K562 (cell line): Measurements from ENCODE around the gene CISD2. TPM values are rescaled to one million over a fixed set of nuclear protein-coding genes. Genes with fewer than 3 reads are reported as not detected.
A peak's percentile ranks its signal among the peaks of the same experiment; 100 is the strongest.

ENCODE experiments used
- ATAC-seq: fragments of 200-7000 bp; cut with Tn5 transposase; 3 replicates; pipeline ENCODE4 v1.9.1; 2020; ENCODE audit warnings: moderate library complexity
- BruUV-seq: library from RNA; stranded (reverse); fragments of 400-500 nt; replicated peaks from 2 replicates; lab custom pipeline; 2021; lab: Mats Ljungman, UMichigan
- CTCF ChIA-PET: fragments of 300-600 bp; formaldehyde crosslinking; extraction: SDS; loops from one replicate; lab custom pipeline; 2021; ENCODE audit warnings: low intra/inter-chr PET ratio; lab: Yijun Ruan, JAX
- POLR2A ChIA-PET: fragments of 300-600, 350-650 bp; sonication (Branson Sonifier 250); formaldehyde crosslinking; extraction: SDS; loops from one replicate; lab custom pipeline; 2021; ENCODE audit warnings: antibody characterized with exemption, inconsistent platforms; lab: Yijun Ruan, JAX
- DNase-seq, 4 experiments: peaks; one replicate each; pipeline versions ENCODE4 v3.0.0 to v3.0.0-alpha.2; 2011 to 2018; ENCODE audit warnings: low spot score in 3 of 4, mixed read lengths in 3 of 4; ENCODE audit errors: extremely low read depth in 1 of 4
- FAIRE-seq: peaks from 2 replicates; lab custom pipeline; 2011; peaks lifted over from hg19 to GRCh38; lab: Jason Lieb, UNC
- H2AFZ ChIP-seq: 2 replicates; pipeline ENCODE4 v1.6.0; 2011; ENCODE audit warnings: low read depth, low read length, control low read depth, inconsistent platforms
- H3K27ac ChIP-seq: fragments of 200-600 bp; 3 replicates; pipeline ENCODE4 v1.8.0; 2011; ENCODE audit warnings: low read depth, mild to moderate bottlenecking, control low read depth, inconsistent platforms, low read length, moderate library complexity, mixed read lengths; ENCODE audit errors: extremely low read depth
- H3K27me3 ChIP-seq, 2 experiments: fragments of 300-600 bp in 1 of 2; 2 replicates in 1 of 2; 3 replicates in 1 of 2; pipeline versions ENCODE4 v1.6.0 to v1.8.0; 2011; ENCODE audit warnings: inconsistent platforms in 2 of 2, low read length in 2 of 2, mild to moderate bottlenecking in 1 of 2, mixed read lengths in 1 of 2, moderate library complexity in 1 of 2; ENCODE audit not compliant: control insufficient read depth in 2 of 2, insufficient read depth in 2 of 2
- H3K36me3 ChIP-seq: fragments of 300-600 bp; 3 replicates; pipeline ENCODE4 v1.8.0; 2011; ENCODE audit warnings: mild to moderate bottlenecking, low read length, inconsistent platforms; ENCODE audit not compliant: control insufficient read depth, insufficient read depth
- H3K4me1 ChIP-seq, 2 experiments: fragments of 200-600 bp in 1 of 2; replicated peaks in 1 of 2; 2 replicates in 1 of 2; 3 replicates in 1 of 2; pipeline versions ENCODE4 v1.5.1 to v1.8.0; 2011; ENCODE audit warnings: inconsistent platforms in 2 of 2, low read length in 2 of 2, mild to moderate bottlenecking in 1 of 2, mixed read lengths in 1 of 2, moderate library complexity in 1 of 2; ENCODE audit not compliant: control insufficient read depth in 2 of 2, insufficient read depth in 2 of 2
- H3K4me2 ChIP-seq: 2 replicates; pipeline ENCODE4 v1.6.1; 2011; ENCODE audit warnings: low read length, control low read depth, inconsistent platforms, mixed read lengths; ENCODE audit not compliant: insufficient read depth
- H3K4me3 ChIP-seq: fragments of 200-600 bp; sonication (generic), shearing (Covaris generic); 2 replicates; pipeline ENCODE4 v1.5.1; 2016; ENCODE audit warnings: control low read depth, inconsistent platforms
- H3K79me2 ChIP-seq: fragments of 200-600 bp; 3 replicates; pipeline ENCODE4 v1.8.0; 2011; ENCODE audit warnings: low read length, inconsistent platforms; ENCODE audit not compliant: control insufficient read depth, insufficient read depth
- H3K9ac ChIP-seq, 2 experiments: 2 replicates each; pipeline versions ENCODE4 v1.6.0 to v1.6.1; 2011; ENCODE audit warnings: low read depth in 2 of 2, low read length in 2 of 2, control low read depth in 1 of 2, inconsistent platforms in 1 of 2, mild to moderate bottlenecking in 1 of 2, mixed read lengths in 1 of 2; ENCODE audit not compliant: insufficient read depth in 1 of 2
- H3K9me1 ChIP-seq: one replicate; pipeline ENCODE4 v1.6.0; 2011; ENCODE audit warnings: inconsistent platforms, mild to moderate bottlenecking, low read length, moderate library complexity; ENCODE audit not compliant: control insufficient read depth, insufficient read depth
- H3K9me3 ChIP-seq: replicated peaks from 2 replicates; pipeline ENCODE4 v1.5.1; 2011; ENCODE audit warnings: low read depth, low read length, inconsistent platforms; ENCODE audit not compliant: control insufficient read depth, insufficient read depth
- H4K20me1 ChIP-seq: replicated peaks from 2 replicates; pipeline ENCODE4 v1.6.1; 2011; ENCODE audit warnings: low read length, inconsistent platforms, mixed read lengths; ENCODE audit not compliant: control insufficient read depth, insufficient read depth
- ARID2 ChIP-seq: fragments of 450-650 bp; IDR thresholded peaks from 2 replicates; pipeline ENCODE4 v1.6.1; 2017; ENCODE audit warnings: antibody characterized with exemption, mild to moderate bottlenecking
- CBFA2T3 ChIP-seq: fragments of 450-650 bp; IDR thresholded peaks from 2 replicates; pipeline ENCODE4 v1.6.1; 2017
- CBX5 ChIP-seq: IDR thresholded peaks from 2 replicates; pipeline ENCODE4 v1.6.1; 2014; ENCODE audit warnings: low read depth, borderline replicate concordance
- DPF2 ChIP-seq: fragments of 450-650 bp; IDR thresholded peaks from 2 replicates; pipeline ENCODE4 v1.6.1; 2016
- GATAD2B ChIP-seq: fragments of 450-650 bp; IDR thresholded peaks from 2 replicates; pipeline ENCODE4 v1.6.1; 2017; ENCODE audit warnings: mild to moderate bottlenecking, borderline replicate concordance
- NFIX ChIP-seq: fragments of 250-450 bp; sonication (Bioruptor Pico); IDR thresholded peaks from 2 replicates; pipeline ENCODE4 v1.4.0; 2020; ENCODE audit warnings: low read depth, mild to moderate bottlenecking, moderate library complexity
- NFYB ChIP-seq: IDR thresholded peaks from 2 replicates; pipeline ENCODE4 v1.6.1; 2011; ENCODE audit warnings: mild to moderate bottlenecking, moderate library complexity; ENCODE audit not compliant: insufficient read length; ENCODE audit errors: extremely low read depth
- POLR2H ChIP-seq: IDR thresholded peaks from 2 replicates; pipeline ENCODE4 v1.6.1; 2016; ENCODE audit warnings: missing genetic modification characterization, low read depth, mild to moderate bottlenecking, control low read depth, missing compliant biosample characterization, moderate library complexity
- RFX1 ChIP-seq: fragments of 450-650 bp; IDR thresholded peaks from 2 replicates; pipeline ENCODE4 v1.6.1; 2016; ENCODE audit warnings: mild to moderate bottlenecking, moderate library complexity
- SNRNP70 ChIP-seq: fragments of 200-400 bp; formaldehyde crosslinking; optimal IDR thresholded peaks from 2 replicates; pipeline ENCODE3; 2017; ENCODE audit warnings: low read depth, low read length
- SP1 ChIP-seq: sonication (generic); formaldehyde crosslinking; IDR thresholded peaks from 2 replicates; pipeline ENCODE4 v1.8.1; 2022; ENCODE audit warnings: mild to moderate bottlenecking, missing genetic modification reagents
- TAF1 ChIP-seq: IDR thresholded peaks from 2 replicates; pipeline ENCODE4 v1.6.1; 2011; ENCODE audit warnings: mild to moderate bottlenecking, low read length, moderate library complexity; ENCODE audit not compliant: insufficient read depth, control insufficient read depth, severe bottlenecking; ENCODE audit errors: extremely low read depth
- THAP7 ChIP-seq: fragments of 250-450 bp; sonication (Bioruptor Pico); IDR thresholded peaks from 2 replicates; pipeline ENCODE4 v1.5.0; 2021
- ZNF12 ChIP-seq: sonication (generic); formaldehyde crosslinking; IDR thresholded peaks from 2 replicates; pipeline ENCODE4 v1.4.0; 2020; ENCODE audit warnings: mild to moderate bottlenecking, missing genetic modification reagents
- ZNF316 ChIP-seq: fragments of 450-650 bp; IDR thresholded peaks from 2 replicates; pipeline ENCODE4 v1.6.1; 2016
- ZZZ3 ChIP-seq: fragments of 450-650 bp; IDR thresholded peaks from 2 replicates; pipeline ENCODE4 v1.6.1; 2016; ENCODE audit warnings: antibody characterized with exemption, mild to moderate bottlenecking, moderate library complexity
- WGBS: fragments of 100-300 bp; shearing (Covaris generic); methylation state at CpG from one replicate; pipeline ENCODE4 v1.1.6; 2016; ENCODE audit warnings: low coverage, mixed read lengths; ENCODE audit not compliant: insufficient coverage; ENCODE audit errors: missing lambda C conversion rate; 5-methylcytosine and 5-hydroxymethylcytosine counted together
- in situ Hi-C: fragments of 300-500 bp; cut with MboI; formaldehyde crosslinking; loops from 4 replicates; pipeline ENCODE4 v1.15.0; 2018; ENCODE audit warnings: inconsistent platforms, mixed read lengths
- intact Hi-C: fragments of 100-400 bp; cut with micrococcal nuclease; formaldehyde crosslinking; loops from 2 replicates; pipeline ENCODE4 v1.14.2; 2022
- polyA plus RNA-seq, 8 experiments: library from polyadenylated mRNA; depleted of rRNA in 4 of 8; stranded (reverse) in 5 of 8; unstranded in 3 of 8; fragments of >200 nt; fragmentation: Nextera tagmentation in 2 of 8; fragmentation: Illumina TruSeq in 1 of 8; extraction: Ambion mirVana in 2 of 8; extraction: Trizol in 1 of 8; gene quantifications; 2 replicates each; pipeline versions ENCODE4 v1.2.1 to v1.2.3, GENCODE V29; 2011 to 2014; ENCODE audit warnings: inconsistent platforms in 1 of 8, missing spikeins in 1 of 8
- total RNA-seq, 7 experiments: library from RNA; depleted of rRNA in 6 of 7; stranded (reverse); fragments of >200 nt in 6 of 7; fragmentation: Illumina TruSeq in 2 of 7; extraction: Trizol in 2 of 7; gene quantifications; 2 replicates each; pipeline versions ENCODE4 v1.2.1 to v1.2.3, GENCODE V29; 2011 to 2021; ENCODE audit warnings: low replicate concordance in 1 of 7
- TF ChIP-seq, protein P1 (sequence below): sonication (generic); formaldehyde crosslinking; IDR thresholded peaks from 2 replicates; pipeline ENCODE4 v1.8.0; 2022; ENCODE audit warnings: mild to moderate bottlenecking, missing genetic modification reagents
- TF ChIP-seq, protein P2 (sequence below): fragments of 250-450 bp; sonication (Bioruptor Pico); IDR thresholded peaks from 2 replicates; pipeline ENCODE4 v1.4.0; 2020

CISD2 gene
- total and polyA plus RNA-seq, 9 of the 15 experiments (the other 6 are each of a cell fraction or from before 2014, with no cell fraction given): 37.8 to 91.4 (median 59.8) TPM

DNA sequence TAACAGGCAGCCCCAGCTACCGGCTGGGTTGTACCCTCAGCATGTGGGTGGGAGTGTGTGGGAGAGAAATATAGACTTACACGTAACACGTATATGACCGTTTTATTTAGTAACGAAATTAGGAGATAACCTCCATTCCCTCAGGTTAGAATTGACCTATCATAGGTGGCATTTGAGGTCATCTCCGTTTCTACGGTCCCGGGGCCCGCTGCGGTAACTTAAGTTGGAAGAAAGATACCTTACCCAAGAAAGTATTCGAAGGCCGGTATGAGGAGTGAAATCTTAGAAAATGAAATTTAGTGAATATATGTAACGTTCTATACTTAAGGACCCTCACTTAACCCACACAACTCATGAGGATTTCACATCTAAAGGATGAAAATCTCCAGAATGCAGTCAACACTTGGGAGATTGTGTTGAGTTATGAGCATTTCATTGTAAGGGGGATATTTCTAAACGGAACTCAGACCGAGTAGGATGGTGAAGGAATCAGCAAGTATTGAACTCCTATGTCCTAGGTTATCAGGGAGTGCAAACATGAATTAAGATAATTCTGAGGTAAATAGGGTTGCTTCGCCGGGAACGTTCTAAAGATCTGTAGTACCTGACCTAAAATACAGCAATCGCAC, 891 bp downstream of the CISD2 start:
- intact Hi-C loops (loop anchor here (1.0 to 5.0 kb wide), 4 partner anchors 41 to 223 kb away; partner anchors contain the start of gene MANBA), in situ Hi-C loops (no loop called here)
- DNase-seq (peak in 3 of 4 experiments; percentile 64 to 67 (median 65)), ATAC-seq (no peak; the same call in 2 of the 3 replicates), FAIRE-seq (peak; percentile 79)
- Histone ChIP-seq H3K27ac (peak overlapping the region; percentile 98), H3K4me3 (peak overlapping the region; percentile 59), H3K27me3 (no peaks in the 10 kb centered on the region), H4K20me1 (no peaks in the 10 kb centered on the region), H3K4me1 (peaks cover 8 to 10% of the 10 kb centered on the region in 2 experiments), H3K9me1 (no peaks in the 10 kb centered on the region), H3K79me2 (peaks cover 95% of the 10 kb centered on the region), H3K9ac (peak overlapping the region; percentile 93 to 97), H3K9me3 (peaks cover 2% of the 10 kb centered on the region), H3K36me3 (peaks cover 24% of the 10 kb centered on the region; the same call in 2 of the 3 replicates), H2AFZ (peak overlapping the region; percentile 98), H3K4me2 (peak overlapping the region; percentile 95)
- TSS peak; percentile 53 for BruUV-seq
- under 1% methylated on average over 19 of the region's 19 CpGs for WGBS
- ChIA-PET CTCF (no interaction called here), POLR2A (interaction anchor here (0.6 to 3.3 kb wide), 9 partner anchors 16 to 308 kb away, joined by 3 to 48 read pairs (median 3); partner anchors contain the start of gene UBE2D3)
- TF ChIP-seq TAF1 (no peak), GATAD2B (peak; percentile 40; the same call in 1 of the 2 replicates), CBFA2T3 (peak; percentile 57; the same call in 1 of the 2 replicates), RFX1 (no peak), ZNF316 (no peak), NFYB (no peak), ARID2 (no peak), THAP7 (CRISPR knock-in tag) (no peak), POLR2H (tag) (no peak), CBX5 (no peak), DPF2 (0 out of 2 replicates have a peak, but pooled peaks have one; percentile 8), SNRNP70 (no peak), SP1 (0 out of 2 replicates have a peak, but pooled peaks have one; percentile 3), ZZZ3 (no peak), NFIX (CRISPR knock-in tag) (no peak), ZNF12 (CRISPR knock-in tag) (no peak)
- TF ChIP-seq, protein P1, sequence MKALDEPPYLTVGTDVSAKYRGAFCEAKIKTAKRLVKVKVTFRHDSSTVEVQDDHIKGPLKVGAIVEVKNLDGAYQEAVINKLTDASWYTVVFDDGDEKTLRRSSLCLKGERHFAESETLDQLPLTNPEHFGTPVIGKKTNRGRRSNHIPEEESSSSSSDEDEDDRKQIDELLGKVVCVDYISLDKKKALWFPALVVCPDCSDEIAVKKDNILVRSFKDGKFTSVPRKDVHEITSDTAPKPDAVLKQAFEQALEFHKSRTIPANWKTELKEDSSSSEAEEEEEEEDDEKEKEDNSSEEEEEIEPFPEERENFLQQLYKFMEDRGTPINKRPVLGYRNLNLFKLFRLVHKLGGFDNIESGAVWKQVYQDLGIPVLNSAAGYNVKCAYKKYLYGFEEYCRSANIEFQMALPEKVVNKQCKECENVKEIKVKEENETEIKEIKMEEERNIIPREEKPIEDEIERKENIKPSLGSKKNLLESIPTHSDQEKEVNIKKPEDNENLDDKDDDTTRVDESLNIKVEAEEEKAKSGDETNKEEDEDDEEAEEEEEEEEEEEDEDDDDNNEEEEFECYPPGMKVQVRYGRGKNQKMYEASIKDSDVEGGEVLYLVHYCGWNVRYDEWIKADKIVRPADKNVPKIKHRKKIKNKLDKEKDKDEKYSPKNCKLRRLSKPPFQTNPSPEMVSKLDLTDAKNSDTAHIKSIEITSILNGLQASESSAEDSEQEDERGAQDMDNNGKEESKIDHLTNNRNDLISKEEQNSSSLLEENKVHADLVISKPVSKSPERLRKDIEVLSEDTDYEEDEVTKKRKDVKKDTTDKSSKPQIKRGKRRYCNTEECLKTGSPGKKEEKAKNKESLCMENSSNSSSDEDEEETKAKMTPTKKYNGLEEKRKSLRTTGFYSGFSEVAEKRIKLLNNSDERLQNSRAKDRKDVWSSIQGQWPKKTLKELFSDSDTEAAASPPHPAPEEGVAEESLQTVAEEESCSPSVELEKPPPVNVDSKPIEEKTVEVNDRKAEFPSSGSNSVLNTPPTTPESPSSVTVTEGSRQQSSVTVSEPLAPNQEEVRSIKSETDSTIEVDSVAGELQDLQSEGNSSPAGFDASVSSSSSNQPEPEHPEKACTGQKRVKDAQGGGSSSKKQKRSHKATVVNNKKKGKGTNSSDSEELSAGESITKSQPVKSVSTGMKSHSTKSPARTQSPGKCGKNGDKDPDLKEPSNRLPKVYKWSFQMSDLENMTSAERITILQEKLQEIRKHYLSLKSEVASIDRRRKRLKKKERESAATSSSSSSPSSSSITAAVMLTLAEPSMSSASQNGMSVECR (CRISPR knock-in tag): no peak
- TF ChIP-seq, protein P2, sequence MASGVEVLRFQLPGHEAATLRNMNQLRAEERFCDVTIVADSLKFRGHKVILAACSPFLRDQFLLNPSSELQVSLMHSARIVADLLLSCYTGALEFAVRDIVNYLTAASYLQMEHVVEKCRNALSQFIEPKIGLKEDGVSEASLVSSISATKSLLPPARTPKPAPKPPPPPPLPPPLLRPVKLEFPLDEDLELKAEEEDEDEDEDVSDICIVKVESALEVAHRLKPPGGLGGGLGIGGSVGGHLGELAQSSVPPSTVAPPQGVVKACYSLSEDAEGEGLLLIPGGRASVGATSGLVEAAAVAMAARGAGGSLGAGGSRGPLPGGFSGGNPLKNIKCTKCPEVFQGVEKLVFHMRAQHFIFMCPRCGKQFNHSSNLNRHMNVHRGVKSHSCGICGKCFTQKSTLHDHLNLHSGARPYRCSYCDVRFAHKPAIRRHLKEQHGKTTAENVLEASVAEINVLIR (CRISPR knock-in tag): no peak
